HG03469 (cell line): ENCODE results near the gene DIRAS3.
"Not testable (repeated sequence)": the region's sequence is repeated elsewhere in the genome, so short reads cannot be mapped to it uniquely, and the experiment has no call there.

Experiments used
- ATAC-seq: cut with Tn5 transposase; IDR thresholded peaks from one replicate; pipeline ENCODE4 v1.9.1; 2021; ENCODE audit warnings: mild to moderate bottlenecking, moderate library complexity, moderate number of reproducible peaks; ENCODE audit not compliant: unreplicated experiment

Gene DIRAS3

DNA sequence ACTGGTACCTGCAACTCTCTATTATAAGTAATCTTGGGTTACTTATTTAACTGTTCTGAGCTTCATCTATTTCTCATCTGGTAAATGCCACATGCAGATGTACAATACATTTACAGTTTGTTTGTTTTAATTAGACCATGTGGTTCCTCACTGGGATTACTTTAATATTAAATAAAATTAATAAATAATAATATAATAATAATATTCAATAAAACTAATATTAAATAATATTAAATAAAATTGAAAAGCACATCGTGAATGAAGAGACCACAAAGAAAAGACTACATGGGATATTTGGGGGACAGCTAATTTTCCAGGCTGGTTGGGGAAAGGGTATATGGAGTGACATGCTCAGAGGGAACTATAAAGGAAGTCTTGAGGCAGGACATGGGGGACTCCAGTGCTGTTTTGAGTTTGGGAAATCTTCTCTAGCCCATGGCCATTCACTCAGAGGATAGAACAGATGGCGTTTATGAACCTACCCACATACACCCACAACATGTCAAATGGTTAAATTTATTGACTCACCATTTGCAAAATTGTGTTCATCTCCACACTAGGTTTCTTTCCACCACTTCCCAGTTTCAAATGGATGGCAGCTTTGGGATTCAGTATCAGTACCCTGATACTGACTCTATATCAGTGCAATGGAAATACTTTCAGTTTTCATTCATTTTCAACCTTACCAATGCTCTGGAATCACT is 25.6 kb downstream of the DIRAS3 start:
- no peak for ATAC-seq

DNA sequence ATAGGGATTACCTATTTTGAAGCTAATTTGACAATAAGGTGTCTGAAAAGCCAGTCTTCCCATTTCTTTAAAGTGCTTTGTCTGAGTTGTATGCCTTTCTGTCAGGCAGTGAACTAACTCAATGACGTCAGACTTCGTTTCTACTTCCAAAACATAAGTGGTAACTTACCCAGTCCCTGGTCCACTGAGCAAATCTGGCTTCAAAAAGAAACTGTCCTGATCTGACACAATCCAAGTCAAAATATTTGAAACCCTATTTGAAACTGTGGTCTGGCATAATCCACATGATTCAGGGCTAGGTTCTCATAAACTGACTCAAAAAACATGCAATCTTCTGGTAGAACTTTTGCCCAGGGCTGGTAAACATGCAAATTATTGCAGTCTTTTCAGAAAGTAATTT is 34.0 kb downstream of the DIRAS3 start:
- no peak for ATAC-seq

DNA sequence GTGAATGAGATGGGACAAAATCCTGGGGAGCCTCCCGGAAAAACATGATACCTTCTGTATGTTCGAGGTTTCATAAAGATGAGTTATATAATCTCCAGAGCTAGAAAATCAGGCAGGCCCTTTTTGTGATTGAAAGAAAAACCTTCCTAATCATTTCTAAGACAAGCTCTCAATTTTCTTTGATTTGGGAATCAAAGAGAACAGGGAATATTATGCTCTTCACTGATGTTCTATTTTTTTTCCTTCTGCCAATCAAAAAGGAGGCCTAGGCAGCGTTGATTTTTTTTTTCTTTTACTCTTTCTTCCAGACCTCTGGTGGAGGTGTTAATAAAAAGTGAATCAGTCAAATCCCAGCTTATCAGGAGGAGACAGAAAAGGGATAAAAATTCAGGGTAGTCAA is 34.5 kb downstream of the DIRAS3 start:
- no peak for ATAC-seq

DNA sequence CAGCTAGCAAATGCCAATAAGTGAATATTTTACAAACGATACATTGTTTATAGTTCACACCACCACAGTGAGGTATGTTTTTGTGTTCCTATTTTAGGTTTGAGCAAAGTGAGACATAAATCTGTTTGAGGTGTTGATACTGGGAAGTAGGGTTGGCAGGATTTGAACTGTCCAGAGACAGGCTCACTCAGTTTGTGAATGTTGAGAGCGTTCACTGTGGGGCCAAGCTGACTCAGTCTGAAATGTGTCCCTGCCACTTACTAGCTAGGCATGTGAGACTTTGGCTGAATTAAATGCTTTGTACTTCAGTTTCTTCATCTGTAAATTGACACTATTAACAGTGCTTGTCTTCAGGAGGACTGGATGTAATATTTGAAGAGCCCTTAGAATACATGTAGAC is 35.1 kb downstream of the DIRAS3 start:
- ATAC-seq: no peak

DNA sequence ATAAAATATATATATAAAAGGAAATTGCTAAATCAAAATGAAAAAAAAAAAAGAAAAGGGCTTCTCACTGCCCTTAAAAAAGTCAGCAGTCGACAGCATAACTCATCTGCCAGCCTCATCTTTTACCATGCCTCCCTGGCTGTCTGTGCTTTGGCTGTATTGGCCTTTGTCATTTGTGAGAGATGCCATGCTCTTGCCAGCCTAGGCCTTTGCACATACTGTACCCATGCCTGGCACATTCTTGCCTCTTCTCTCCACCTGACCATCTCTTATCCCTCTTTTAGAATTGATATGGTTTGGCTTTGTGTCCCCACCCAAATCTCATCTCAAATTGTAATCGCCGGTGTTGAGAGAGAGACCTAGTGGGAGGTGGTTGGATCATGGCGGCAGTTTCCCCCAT is 37.1 kb downstream of the DIRAS3 start:
- no peak for ATAC-seq

DNA sequence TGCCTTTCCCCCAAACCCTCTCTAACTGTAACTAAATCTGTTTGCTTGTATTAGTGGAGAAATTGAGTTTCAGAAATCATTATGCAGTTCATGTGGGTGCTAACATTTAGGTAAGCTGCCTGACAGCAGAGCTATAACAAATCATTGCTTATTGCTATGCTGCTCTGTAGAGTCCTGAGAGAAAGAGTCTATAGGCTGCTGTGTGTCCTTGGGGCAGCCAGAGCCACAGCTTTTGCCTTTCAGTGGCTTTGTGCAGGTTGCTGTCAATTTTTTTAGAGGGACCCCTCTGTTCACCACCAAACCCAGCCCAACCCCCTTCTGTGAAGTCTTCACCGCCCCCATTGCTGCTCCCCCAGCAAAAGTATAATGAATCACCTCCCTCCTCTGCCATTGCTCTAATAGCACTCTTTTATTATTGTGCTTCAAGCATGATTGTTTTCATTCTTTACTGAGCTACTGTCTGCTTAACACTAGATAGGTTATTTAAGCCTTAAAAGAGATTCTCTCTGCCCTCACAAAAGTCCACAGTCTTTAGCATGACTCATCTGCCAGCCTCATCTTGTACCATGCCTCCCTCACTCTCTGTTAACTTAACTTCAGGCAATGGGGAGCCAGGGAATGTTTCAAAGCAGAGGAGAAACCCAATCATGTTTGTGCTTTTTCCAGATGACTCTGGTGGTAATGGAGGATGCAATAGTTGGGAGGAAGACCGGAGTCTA is 38.6 kb downstream of the DIRAS3 start:
- no peak for ATAC-seq

DNA sequence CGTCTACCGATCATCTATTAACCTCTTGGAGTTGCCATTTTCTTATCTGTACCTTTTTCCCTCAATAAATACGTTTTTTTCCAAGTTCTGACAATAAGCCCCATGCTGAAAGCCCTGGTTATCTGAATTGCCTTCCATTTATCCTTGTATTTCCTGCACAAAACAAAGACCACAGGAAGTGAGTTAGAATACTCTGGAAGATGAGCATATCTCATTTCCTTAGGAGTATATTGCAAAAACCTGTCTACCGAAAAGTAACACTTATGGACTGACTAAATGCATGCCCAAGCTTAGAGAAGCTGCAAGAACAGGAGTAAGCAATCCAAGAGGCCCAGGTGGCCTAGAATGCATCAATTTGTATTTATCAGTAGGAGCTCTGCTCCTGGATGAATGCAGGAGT is 39.9 kb downstream of the DIRAS3 start:
- no peak for ATAC-seq

DNA sequence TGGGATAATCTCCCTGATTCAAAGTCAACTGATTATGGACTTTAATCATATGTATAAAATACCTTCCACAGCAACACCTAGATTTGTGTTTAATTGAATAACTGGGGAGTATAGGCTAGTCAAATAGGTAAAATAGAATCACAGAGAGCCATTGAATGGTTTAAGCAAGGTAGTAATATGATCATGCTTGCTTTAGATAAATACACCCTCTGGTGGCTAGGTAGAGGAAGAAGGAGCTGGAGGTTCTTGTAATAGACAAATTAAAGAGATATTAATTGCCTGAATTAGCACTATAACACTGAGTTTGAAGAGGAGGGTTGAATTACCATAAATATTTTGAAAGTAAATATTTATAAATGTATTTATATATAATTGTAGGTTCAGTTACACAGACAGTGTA is 40.3 kb downstream of the DIRAS3 start:
- no peak for ATAC-seq

DNA sequence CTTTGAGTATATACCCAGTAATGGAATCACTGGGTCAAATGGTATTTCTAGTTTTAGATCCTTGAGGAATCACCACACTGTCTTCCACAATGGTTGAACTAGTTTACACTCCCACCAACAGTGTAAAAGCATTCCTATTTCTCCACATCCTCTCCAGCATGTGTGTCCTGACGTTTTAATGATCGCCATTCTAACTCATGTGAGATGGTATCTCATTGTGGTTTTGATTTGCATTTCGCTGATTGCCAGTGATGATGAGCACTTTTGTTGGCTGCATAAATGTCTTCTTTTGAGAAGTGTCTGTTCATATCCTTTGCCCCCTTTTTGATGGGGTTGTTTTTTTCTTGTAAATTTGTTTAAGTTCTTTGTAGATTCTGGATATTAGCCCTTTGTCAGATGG is 46.8 kb downstream of the DIRAS3 start:
- not testable (repeated sequence) for ATAC-seq

DNA sequence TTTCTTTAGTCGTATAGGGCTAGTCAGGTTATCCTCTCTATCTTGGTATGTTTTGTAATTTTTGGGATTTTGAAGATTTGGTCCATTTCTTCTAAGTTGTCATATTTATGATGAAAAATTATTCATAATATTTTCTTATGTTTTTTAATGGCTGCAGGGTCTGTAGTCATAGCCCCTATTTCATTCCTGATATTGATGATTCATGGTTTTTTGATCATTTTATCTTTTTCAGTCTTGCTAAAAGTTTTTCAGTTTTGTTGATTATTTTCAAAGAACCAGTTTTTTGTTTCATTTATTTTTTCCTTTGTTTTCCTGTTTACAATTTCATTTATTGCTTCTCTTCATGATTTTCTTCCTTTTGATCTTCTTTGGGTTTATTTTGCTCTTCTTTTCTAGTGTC is 50.2 kb downstream of the DIRAS3 start:
- no peak for ATAC-seq

DNA sequence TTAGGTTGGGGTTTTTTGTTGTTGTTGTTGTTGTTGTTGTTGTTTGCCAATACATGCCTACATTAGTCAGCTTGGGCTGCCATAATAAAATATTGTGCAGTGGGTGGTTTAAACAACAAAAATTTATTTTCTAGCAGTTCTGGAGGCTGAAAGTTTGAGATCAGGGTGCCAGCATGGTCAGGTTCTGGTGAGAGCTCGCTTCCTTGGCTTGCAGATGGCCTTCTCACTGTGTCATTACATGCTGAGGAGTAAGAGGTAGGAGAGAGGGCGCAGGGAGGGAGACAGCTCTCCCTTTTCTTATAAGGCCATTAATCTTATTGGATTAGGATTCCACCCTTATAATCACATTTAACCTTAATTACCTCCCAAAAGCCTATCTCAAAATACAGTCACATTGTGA is 52.7 kb downstream of the DIRAS3 start:
- ATAC-seq: no peak
